ENCODE data around the gene GPR55.
A peak's percentile ranks its signal among the peaks of the same experiment; 100 is the strongest.

Gene GPR55

DNA sequence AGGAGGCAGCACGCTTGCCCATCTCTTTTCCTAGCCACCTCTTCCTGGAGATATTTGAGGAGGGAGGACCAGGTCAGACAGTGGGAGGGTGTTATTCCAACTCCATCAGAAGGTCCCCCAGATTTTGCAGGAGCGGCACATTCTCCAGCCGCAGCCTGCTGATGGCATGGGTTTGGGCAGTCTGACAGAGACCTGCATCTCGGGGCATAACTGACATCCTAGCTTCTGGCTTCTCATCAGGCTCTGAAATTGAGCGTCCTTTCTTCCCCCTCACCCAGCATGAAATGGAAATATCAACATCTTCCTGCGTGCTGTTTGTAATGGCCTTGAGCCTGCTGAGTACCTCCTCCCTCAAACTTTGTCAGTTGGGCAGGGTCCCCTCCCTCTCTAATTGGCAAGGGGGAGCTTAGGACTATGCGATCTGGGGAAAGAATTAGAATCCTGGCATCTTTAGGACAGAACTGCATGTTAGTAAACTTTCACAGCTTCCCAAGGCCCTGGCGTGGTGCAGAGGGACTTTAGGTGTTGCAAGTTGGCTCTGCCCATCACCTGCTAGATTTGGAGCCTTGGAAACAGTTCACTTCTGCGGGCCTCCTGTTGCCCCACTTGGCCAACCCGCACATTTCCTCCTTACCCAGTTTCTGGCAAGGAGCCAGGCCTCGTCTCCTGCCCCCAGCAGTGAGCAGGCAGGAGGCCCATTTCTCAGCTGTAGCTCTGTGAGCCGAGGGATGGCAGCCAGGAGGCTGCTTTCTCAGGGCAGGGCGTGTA, 58.1 kb downstream of the GPR55 start:
- DNase-seq (ENCODE audit: low read depth), result peak; percentile 56

DNA sequence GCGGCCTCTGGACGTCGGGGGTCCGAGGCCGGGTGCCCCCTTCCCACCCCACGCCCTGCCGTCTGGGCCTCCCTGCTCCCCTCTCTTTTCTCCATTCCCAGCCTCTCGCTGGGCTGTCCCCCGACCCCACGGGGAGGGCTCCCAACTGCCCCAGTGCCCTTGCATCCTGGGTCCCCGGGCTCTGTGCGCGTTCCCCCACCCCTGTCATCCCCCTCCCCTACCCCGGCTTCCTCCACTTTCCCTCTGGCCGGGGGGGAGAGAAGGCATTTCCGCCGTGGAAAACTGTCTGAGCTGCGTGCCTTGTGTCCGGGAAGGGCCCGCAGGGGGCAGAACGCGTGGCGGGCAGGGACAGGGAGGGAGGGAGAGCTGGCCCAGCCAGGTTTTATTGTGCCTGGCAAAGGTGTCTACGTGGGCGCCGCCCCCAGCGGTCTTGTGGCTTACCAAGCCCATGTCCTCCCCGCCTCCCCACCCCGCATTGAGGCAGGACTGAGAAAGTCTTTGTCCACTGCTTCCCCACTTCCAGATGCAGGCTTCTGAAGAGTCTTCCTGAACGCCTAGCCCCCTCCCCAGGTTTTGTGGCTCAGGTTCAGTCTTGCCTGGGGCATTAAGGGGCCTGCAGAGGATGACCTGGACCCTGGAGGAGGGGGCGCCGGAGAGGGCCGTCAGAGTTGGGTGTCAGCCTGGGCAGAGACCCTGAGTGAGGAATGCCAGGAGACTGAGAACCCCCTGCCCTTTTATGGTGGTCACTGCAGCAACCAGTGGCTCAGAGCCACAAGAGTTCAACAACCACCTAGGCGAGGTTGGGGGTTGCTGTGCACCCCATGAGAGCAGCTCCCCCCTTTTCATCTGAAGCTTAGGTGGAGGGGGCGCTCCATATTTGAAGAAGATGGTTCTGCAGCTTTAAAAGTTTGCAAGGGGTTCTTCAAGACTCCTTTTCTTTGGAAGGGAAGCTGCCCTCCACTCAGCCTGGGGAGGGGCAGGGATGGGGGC, 59.0 kb downstream of the GPR55 start:
- peak; percentile 39 for DNase-seq (ENCODE audit: low read depth)

DNA sequence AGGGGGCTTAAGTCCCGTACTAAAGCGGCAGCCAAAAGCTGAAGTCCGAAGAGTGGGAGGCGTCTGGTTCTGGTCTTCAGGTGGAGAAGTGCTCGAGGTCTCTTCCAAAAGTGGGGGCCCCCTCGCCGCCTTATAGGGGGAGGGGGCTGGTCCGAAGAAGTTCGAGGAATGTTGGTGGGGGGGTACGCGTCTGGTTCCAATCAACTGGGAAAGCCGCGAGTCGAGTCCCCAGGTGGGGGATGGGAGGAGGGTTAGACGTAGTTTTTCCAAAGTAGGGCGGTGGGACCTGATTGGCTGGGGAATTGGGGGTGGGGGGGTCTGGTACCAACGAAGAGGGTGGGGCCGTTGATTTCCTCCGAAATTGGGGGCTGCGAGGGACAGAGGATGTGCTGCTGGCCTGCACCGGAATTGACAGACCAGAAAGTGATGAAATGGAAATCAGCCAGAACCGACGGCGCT, 59.7 kb downstream of the GPR55 start:
- DNase-seq (ENCODE audit: low read depth), result no peak

DNA sequence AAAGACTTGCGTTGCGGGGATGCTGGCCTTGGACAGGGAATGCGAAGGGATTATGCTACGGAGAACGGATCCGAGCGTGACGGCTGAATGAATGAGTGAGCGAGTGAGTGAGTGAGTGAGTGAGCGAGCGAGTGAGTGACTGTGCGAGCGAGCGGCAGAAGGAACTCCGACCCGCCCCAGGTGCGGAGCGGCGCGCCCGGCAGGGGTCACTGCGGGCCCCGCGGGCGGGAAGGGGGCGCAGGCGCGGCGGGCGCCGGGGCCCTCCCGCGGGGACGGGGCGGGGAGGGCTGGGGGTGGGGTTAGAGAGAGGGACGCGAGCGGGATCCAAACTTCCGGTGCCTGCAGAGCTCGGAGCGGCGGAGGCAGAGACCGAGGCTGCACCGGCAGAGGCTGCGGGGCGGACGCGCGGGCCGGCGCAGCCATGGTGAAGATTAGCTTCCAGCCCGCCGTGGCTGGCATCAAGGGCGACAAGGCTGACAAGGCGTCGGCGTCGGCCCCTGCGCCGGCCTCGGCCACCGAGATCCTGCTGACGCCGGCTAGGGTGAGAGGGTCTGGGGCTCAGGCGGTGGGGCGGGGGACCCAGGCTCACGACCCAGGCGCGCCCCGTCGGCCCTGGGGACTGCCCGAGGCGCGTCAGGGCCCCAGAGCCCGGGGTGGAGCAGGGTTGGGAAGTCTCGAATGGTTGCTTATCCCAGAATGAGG, 60.3 kb downstream of the GPR55 start, which contains the start of gene ITM2C:
Gene ITM2C, plus strand, starts transcription at position 338 of the 702 bp plus-strand sequence. Its CDS starts 84 bp downstream, at position 422.
- peak; percentile 57 for DNase-seq (ENCODE audit: low read depth)

DNA sequence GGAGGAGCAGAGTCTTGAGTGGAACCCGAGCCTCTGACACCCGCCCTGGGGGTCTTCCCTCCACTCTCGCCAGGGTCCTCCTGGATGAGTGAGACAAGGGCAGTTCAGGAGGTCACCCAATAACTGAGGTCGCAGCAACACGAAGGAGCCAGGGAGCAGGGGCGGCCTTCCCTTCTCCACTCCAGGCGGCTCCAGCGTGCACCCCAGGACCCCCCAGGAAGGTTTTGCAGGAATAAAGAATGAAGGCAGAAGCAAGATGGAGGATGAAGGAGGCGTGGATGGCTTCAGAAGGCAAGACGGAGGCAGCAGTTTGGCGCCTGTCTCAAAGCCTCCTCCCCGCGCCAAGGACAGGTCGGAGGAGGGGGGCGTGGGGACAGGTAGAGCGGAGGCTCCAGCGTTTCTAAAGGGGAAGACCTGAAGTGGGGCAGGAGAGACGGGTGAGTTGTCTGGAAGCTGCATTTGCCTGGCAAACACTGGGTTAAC, 60.9 kb downstream of the GPR55 start:
- DNase-seq (ENCODE audit: low read depth), result no peak

DNA sequence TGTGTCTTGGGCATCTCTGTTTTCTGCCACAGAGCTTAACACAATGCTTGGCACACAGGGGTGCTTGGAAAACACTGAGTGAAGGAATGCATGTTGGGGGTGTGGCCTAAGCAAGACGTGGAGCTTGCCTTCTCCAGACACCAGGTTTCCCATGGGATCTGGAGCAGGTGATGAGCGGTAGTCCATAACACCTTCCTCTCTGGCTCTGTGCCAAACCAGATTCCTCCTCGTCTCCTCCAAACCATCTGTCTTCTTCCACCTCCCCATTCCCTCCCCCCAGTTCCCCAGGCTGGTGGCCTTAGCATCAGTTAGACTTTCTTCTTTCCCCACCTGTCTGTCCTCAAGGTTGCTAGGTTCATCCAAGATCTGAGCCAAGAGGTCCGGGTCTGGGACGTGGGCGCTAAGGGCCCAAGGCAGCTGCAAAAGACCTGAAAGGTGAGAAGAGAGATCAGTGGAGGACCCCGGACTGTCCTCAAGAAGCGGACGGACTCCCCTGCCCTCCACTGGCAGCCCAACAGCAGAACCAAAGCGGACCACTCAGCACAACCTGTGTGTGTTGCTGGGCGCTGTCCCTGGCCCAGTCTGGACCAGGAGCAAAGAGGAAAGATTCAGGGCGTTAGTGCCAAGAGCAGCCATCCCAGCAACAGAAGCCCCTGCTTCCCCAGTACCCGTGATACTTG, 61.5 kb downstream of the GPR55 start:
- DNase-seq (ENCODE audit: low read depth), result no peak

DNA sequence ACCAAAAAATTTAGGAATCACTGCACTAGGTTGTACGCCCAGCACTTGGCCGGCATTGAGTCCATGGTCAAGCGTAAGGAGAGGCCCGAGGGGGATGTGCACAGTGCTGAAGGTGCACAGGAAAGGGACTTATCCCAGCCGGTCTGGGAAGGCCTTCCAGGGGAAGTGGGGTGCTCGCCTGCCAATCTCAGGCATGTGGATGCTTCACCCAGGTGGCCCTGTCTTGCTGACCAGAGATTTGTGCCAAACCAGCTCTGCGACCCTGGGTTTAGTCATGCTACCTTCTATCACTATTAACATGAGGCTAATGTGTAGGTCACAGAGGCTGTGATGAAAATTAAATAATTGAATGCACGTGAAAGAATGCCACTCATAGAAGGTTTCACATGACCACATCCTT, 62.0 kb downstream of the GPR55 start:
- DNase-seq (ENCODE audit: low read depth), result no peak

DNA sequence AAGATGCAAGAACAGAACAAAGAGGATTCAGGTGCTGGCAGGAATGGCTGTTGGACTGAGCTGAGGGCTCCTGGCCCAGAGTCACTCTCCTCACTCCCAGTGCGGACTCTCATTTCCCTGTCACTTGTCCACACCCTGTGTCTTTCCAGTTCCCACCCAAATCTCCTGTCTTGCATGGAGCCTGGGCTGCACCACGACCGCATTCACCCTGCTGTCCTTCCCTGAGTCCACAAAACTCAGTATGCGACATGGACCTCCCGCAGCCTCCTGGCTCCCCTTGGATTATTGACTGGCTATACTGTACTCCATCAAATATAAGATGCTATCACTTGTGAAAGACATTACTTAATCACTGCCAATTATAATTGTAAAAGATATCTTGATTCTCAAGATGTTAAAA, 62.8 kb downstream of the GPR55 start:
- no peak for DNase-seq (ENCODE audit: low read depth)

DNA sequence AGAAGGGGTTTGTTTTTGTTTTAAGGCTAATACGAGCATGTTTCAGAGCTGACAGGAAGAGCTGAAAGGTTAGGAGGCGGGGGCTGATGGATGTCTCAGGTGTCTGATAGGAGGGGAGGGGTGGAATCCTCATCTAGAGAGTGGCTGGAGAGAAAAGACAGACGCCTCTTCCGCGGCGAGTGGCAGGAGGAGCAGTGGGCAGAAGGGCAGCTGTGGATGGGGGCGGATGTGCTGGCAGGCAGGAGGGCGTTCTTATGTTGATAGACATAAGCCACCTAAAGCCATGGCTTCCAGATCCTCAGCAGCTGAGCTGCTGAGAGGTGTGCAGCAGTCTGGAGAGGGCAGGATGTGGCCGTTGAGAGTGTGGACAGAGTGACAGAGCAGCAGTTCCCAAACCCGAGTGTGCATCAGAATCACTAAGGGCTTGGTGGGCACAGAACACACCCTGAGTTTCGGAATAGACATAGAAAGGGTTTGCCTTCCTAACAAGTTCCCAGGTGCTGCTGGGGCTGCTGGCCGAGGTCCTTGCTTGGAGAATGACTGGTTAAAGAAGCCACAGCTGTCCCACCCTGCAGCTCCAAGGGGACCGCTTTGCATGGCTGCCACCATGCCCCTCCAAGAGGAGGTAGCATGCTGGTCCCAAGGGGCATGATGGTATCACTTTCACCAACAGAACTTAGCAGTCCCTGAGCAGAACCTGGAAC, 63.3 kb downstream of the GPR55 start:
- no peak for DNase-seq (ENCODE audit: low read depth)

All from activated gamma-delta T cell treated with anti-CD3 and anti-CD28 coated beads, Interleukin-2, amount 50 U/mL, for 16 hours (primary cell).